Pulmonary artery endothelial cell (primary cell): ENCODE measurements around the gene NRARP. TPM values are rescaled to one million over a fixed set of nuclear protein-coding genes. Genes with fewer than 3 reads are reported as not detected.
"Not testable (repeated sequence)": the region's sequence is repeated elsewhere in the genome, so short reads cannot be mapped to it uniquely, and the experiment has no call there.

Experiments used
- DNase-seq: peaks from one replicate; pipeline ENCODE4 v3.0.0-alpha.2; 2011; ENCODE audit warnings: low read depth, low spot score
- total RNA-seq: library from RNA; depleted of rRNA; stranded (reverse); fragments of >200 nt; gene quantifications from 2 replicates; pipeline ENCODE4 v1.2.3, GENCODE V29; 2014

Gene NRARP
- total RNA-seq, 1 donor from 2014 or later, result 14.0 TPM

DNA sequence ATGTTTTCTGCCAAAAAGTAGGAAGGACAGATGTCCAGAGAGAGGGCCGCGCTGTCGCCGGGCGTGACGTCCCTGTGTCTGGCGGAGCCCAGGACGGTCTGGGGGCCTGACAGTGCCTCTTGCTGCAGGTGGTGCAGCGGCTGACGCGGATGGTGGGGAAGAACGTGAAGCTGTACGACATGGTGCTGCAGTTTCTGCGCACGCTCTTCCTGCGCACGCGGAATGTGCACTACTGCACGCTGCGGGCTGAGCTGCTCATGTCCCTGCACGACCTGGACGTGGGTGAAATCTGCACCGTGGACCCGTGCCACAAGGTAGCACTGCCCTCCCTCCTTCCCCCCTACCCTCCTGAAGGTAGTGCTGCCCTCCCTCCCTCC, 39.2 kb downstream of the NRARP start:
- DNase-seq, result no peak

DNA sequence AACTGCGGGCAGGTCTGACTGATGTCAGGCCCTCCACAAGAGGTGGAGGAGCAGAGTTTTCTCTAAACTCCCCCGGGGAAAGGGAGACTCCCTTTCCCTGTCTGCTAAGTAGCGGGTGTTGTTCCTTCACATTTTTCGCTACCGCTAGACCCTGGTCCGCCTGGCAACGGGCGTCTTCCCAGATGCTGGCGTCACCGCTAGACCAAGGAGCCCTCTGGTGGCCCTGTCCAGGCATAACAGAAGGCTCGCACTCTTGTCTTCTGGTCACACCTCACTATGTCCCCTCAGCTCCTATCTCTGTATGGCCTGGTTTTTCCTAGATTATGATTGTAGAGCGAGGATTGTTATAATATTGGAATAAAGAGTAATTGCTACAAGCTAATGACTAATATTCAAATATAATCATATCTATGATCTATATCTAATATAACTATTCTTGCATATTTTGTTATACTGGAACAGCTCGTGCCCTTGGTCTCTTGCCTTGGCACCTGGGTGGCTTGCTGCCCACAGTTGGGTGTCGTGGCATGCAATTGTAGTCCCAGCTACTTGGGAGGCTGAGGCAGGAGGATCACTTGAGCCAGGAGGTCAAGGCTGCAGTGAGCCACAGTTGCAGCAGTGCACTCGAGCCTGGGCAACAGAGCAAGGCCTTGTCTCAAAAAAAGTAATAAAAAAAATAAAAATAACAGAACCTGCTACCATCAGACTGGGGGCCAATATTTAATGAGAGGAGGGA, 39.7 kb downstream of the NRARP start:
- DNase-seq, result not testable (repeated sequence)

DNA sequence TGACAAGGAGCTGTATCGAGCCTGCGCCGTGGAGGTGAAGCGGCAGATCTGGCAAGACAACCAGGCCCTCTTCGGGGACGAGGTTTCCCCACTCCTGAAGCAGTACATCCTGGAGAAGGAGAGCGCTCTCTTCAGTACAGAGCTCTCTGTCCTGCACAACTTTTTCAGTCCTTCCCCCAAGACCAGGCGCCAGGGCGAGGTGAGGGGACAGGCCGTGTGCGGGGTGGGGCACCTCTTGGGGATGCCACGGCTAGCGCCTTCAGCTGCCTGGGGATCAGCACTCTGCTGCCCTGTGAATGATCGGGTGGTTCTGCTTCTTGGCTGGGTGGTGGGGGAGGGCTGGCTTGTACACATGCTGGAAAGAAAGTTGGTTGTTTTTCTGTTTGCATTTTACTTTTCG, 45.2 kb downstream of the NRARP start:
- no peak for DNase-seq

- DNase-seq, result no peak
Observed at GRCh38 chr9:137256362-137256761, 45.7 kb downstream of the NRARP start.

DNA sequence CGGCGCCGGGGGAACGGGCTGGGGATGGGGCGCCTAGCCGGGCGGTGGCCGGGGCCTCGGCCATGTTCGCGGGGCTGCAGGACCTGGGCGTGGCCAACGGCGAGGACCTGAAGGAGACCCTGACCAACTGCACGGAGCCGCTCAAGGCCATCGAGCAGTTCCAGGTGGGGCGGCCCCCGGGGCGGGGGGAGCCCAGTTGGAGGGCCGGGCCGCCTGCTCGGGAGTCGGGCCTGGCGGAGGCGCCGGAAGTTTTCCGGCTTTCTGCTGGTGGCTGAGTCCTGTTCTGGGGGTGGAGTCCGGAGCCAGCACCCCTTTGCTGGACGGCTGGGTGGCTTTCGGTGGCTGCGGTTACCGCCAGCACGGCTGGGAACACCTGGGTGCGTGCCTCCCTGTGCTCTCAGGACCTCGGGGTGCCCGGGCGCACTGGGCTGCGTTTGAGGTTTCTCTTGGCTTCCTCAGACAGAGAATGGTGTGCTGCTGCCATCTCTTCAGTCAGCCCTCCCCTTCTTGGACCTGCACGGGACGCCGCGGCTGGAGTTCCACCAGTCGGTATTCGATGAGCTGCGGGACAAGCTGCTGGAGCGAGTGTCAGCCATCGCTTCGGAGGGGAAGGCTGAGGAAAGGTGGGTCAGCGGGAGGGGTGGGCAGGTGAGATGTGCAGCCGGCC, 46.5 kb downstream of the NRARP start:
- DNase-seq, result no peak

GRCh38 chr9:137254624-137255447, 47.2 kb downstream of the NRARP start, which contains the start of gene NELFB:
Gene NELFB, plus strand, starts transcription at chr9:137255327.
- DNase-seq, result no peak

- DNase-seq, result no peak
Observed at GRCh38 chr9:137253717-137254623, 48.1 kb downstream of the NRARP start.

GRCh38 chr9:137252555-137253506, 49.2 kb downstream of the NRARP start:
- DNase-seq, result no peak

GRCh38 chr9:137251490-137252268, 50.4 kb downstream of the NRARP start:
- DNase-seq, result no peak

DNA sequence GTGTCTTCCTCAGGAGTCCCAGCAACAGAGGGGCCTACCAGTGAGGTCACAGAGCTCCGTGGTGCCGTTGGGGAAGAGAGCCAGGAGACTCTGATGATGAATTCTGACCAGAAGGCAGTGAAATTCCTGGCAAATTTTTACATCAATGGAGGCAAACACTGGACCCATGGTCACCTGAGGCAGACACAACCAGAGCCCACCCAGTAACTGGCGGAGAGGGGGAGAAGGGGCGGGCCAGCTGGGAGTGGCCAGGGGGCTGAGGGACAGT, 50.9 kb downstream of the NRARP start, which contains the start of gene STPG3:
Gene STPG3 (plus strand): TSS at position 93 of the 268 bp plus-strand sequence. CDS start 1 bp downstream, at position 94.
- DNase-seq, result no peak

GRCh38 chr9:137250329-137251193, 51.5 kb downstream of the NRARP start:
- no peak for DNase-seq

Other genes with a start within 250 kb of the NRARP start
- gene ENTPD2, start 248.2 kb downstream of the NRARP start, total RNA-seq, result not detected in 2 replicates
- 17.6 and 31.1 TPM in 2 replicates for gene SAPCD2, start 231.7 kb downstream of the NRARP start, total RNA-seq
- gene UAP1L1, start 224.8 kb downstream of the NRARP start, total RNA-seq, result 15.4 and 17.0 TPM in 2 replicates
- gene MAN1B1, start 215.3 kb downstream of the NRARP start, total RNA-seq, result 58.1 and 76.7 TPM in 2 replicates
- gene DPP7, start 187.5 kb downstream of the NRARP start, total RNA-seq, result 73.7 and 133 TPM in 2 replicates
- 0.04 and 0.26 TPM in 2 replicates for gene GRIN1, start 163.1 kb downstream of the NRARP start, total RNA-seq
- not detected in 2 replicates for gene LRRC26, start 132.2 kb downstream of the NRARP start, total RNA-seq
- not detected in 2 replicates for gene TMEM210, start 130.2 kb downstream of the NRARP start, total RNA-seq
- 24.4 and 30.5 TPM in 2 replicates for gene ANAPC2, start 113.7 kb downstream of the NRARP start, total RNA-seq
- 107 and 115 TPM in 2 replicates for gene SSNA1, start 113.6 kb downstream of the NRARP start, total RNA-seq
- 5.1 and 6.4 TPM in 2 replicates for gene TPRN, start 101.5 kb downstream of the NRARP start, total RNA-seq
- 26.1 and 34.2 TPM in 2 replicates for gene TMEM203, start 96.6 kb downstream of the NRARP start, total RNA-seq
- 3.5 and 4.2 TPM in 2 replicates for gene NDOR1, start 96.6 kb downstream of the NRARP start, total RNA-seq
- gene RNF208, start 80.0 kb downstream of the NRARP start, total RNA-seq, result 0.07 and 0.33 TPM in 2 replicates
- gene CYSRT1, start 77.1 kb downstream of the NRARP start, total RNA-seq, result 0.11 and 0.46 TPM in 2 replicates
- gene RNF224, start 74.8 kb downstream of the NRARP start, total RNA-seq, result 0.07 TPM in 2 replicates
- gene SLC34A3, start 71.4 kb downstream of the NRARP start, total RNA-seq, result not detected in 2 replicates
- 279 and 476 TPM in 2 replicates for gene TUBB4B, start 61.0 kb downstream of the NRARP start, total RNA-seq
- gene STPG3, start 51.0 kb downstream of the NRARP start, total RNA-seq, result not detected in 2 replicates
- gene NELFB, start 46.9 kb downstream of the NRARP start, total RNA-seq, result 78.1 and 78.6 TPM in 2 replicates
- 28.9 and 35.3 TPM in 2 replicates for gene TOR4A, start 24.5 kb downstream of the NRARP start, total RNA-seq
- gene EXD3, start 120.9 kb upstream of the NRARP start, total RNA-seq, result 14.2 and 24.3 TPM in 2 replicates
- 0.11 and 0.66 TPM in 2 replicates for gene NOXA1, start 121.1 kb upstream of the NRARP start, total RNA-seq
- gene ENTPD8, start 139.1 kb upstream of the NRARP start, total RNA-seq, result 0.04 and 0.07 TPM in 2 replicates
- 20.6 and 23.9 TPM in 2 replicates for gene NSMF, start 157.1 kb upstream of the NRARP start, total RNA-seq
- 0.20 and 0.53 TPM in 2 replicates for gene PNPLA7, start 248.1 kb upstream of the NRARP start, total RNA-seq
- gene MRPL41, start 249.6 kb upstream of the NRARP start, total RNA-seq, result 39.9 and 50.6 TPM in 2 replicates